GM18858 (cell line): ENCODE measurements around the gene FRMPD1.
"Not testable (repeated sequence)": the region's sequence is repeated elsewhere in the genome, so short reads cannot be mapped to it uniquely, and the experiment has no call there.

Source experiments
- ATAC-seq: cut with Tn5 transposase; IDR thresholded peaks from one replicate; pipeline ENCODE4 v1.9.1; 2021; ENCODE audit not compliant: unreplicated experiment

Gene FRMPD1

GRCh38 chr9:37650873-37651768 is at the start of gene FRMPD1:
Gene FRMPD1 (plus strand): TSS chr9:37650954. CDS start chr9:37692642, 41,688 bp downstream.
- ATAC-seq, result peak; percentile 58

GRCh38 chr9:37602061-37602460 is 48.7 kb upstream of the FRMPD1 start:
- not testable (repeated sequence) for ATAC-seq

- ATAC-seq, result no peak
Observed at GRCh38 chr9:37602817-37603216, 47.9 kb upstream of the FRMPD1 start.

- ATAC-seq, result no peak
Observed at GRCh38 chr9:37604296-37604695, 46.5 kb upstream of the FRMPD1 start.

GRCh38 chr9:37608250-37608649 is 42.5 kb upstream of the FRMPD1 start:
- ATAC-seq, result no peak

GRCh38 chr9:37609735-37610397 is 40.9 kb upstream of the FRMPD1 start:
- no peak for ATAC-seq

- ATAC-seq, result no peak
Observed at GRCh38 chr9:37611014-37611413, 39.7 kb upstream of the FRMPD1 start.

GRCh38 chr9:37611961-37612360 is 38.8 kb upstream of the FRMPD1 start:
- ATAC-seq, result no peak

- ATAC-seq, result no peak
Observed at GRCh38 chr9:37617161-37617560, 33.6 kb upstream of the FRMPD1 start.

GRCh38 chr9:37617832-37618231 is 32.9 kb upstream of the FRMPD1 start:
- ATAC-seq, result no peak

- ATAC-seq, result no peak
Observed at GRCh38 chr9:37618817-37619216, 31.9 kb upstream of the FRMPD1 start.

- no peak for ATAC-seq
Observed at GRCh38 chr9:37619806-37620205, 30.9 kb upstream of the FRMPD1 start.

GRCh38 chr9:37620396-37620795 is 30.4 kb upstream of the FRMPD1 start:
- no peak for ATAC-seq

GRCh38 chr9:37621273-37622121 is 29.3 kb upstream of the FRMPD1 start:
- ATAC-seq, result no peak

- no peak for ATAC-seq
Observed at GRCh38 chr9:37622462-37622861, 28.3 kb upstream of the FRMPD1 start.

- ATAC-seq, result no peak
Observed at GRCh38 chr9:37623267-37623666, 27.5 kb upstream of the FRMPD1 start.

GRCh38 chr9:37624073-37624472 is 26.7 kb upstream of the FRMPD1 start:
- ATAC-seq, result no peak

- no peak for ATAC-seq
Observed at GRCh38 chr9:37625036-37625757, 25.6 kb upstream of the FRMPD1 start.

- no peak for ATAC-seq
Observed at GRCh38 chr9:37625758-37626147, 25.0 kb upstream of the FRMPD1 start.

- ATAC-seq, result no peak
Observed at GRCh38 chr9:37626708-37627292, 24.0 kb upstream of the FRMPD1 start.
